Measurements from ENCODE around the gene SCLY.

GRCh38 chr2:238061315-238062202 lies 758 bp downstream of the SCLY start:
- TF ChIP-seq CTCF (IDR thresholded peaks at IDR 0.05) (no peak), ESRRA (CRISPR knock-in tag; IDR thresholded peaks at IDR 0.05; ENCODE audit: borderline replicate concordance) (no peak), ZNF281 (CRISPR knock-in tag; IDR thresholded peaks at IDR 0.05) (no peak), ERG (CRISPR knock-in tag; IDR thresholded peaks at IDR 0.05) (no peak), CREB1 (CRISPR knock-in tag; IDR thresholded peaks at IDR 0.05) (no peak), ZNF121 (CRISPR knock-in tag; IDR thresholded peaks at IDR 0.05) (no peak), MAX (CRISPR knock-in tag; IDR thresholded peaks at IDR 0.05) (peak; percentile 87), E2F5 (CRISPR knock-in tag; IDR thresholded peaks at IDR 0.05) (no peak), MLX (CRISPR knock-in tag; IDR thresholded peaks at IDR 0.05) (no peak)
